SU-DHL-6 (cell line): ENCODE measurements around the gene BOLA1.

Source experiments
- H2AFZ ChIP-seq: fragments of 200-600 bp; sonication (generic); 2 replicates; pipeline ENCODE4 v1.6.1; 2014; ENCODE audit warnings: low read depth, mild to moderate bottlenecking, moderate library complexity, mixed read lengths, antibody characterized with exemption, low read length; ENCODE audit not compliant: severe bottlenecking
- H3F3A ChIP-seq: fragments of 200-600 bp; shearing (Covaris generic); 2 replicates; pipeline ENCODE4 v1.6.0; 2016; ENCODE audit warnings: antibody characterized with exemption, mild to moderate bottlenecking; ENCODE audit not compliant: insufficient read depth
- H3K27ac ChIP-seq: fragments of 200-600 bp; sonication (generic); 2 replicates; pipeline ENCODE4 v1.5.1; 2016; ENCODE audit warnings: low read depth, mild to moderate bottlenecking, low read length, moderate library complexity, mixed read lengths
- H3K27me3 ChIP-seq: fragments of 200-600 bp; sonication (generic), shearing (Covaris generic); 2 replicates; pipeline ENCODE4 v1.6.0; 2014; ENCODE audit warnings: mild to moderate bottlenecking, low read length
- H3K36me3 ChIP-seq: fragments of 200-600 bp; sonication (generic); 2 replicates; pipeline ENCODE4 v1.6.1; 2014; ENCODE audit warnings: mild to moderate bottlenecking, low read length, mixed read lengths
- H3K4me2 ChIP-seq: fragments of 300-600, 200-600 bp; shearing (Covaris generic), sonication (generic); 2 replicates; pipeline ENCODE4 v1.6.0; 2014; ENCODE audit warnings: low read length, low read depth, mild to moderate bottlenecking; ENCODE audit not compliant: poor library complexity, severe bottlenecking
- H3K4me3 ChIP-seq: fragments of 200-600 bp; sonication (generic); 2 replicates; pipeline ENCODE4 v1.5.1; 2014; ENCODE audit warnings: antibody characterized with exemption, low read length, mild to moderate bottlenecking, mixed read lengths; ENCODE audit not compliant: insufficient read depth, poor library complexity, severe bottlenecking
- H3K79me2 ChIP-seq: fragments of 200-600 bp; sonication (generic); 2 replicates; pipeline ENCODE4 v1.6.1; 2014; ENCODE audit warnings: mild to moderate bottlenecking, low read length, moderate library complexity; ENCODE audit not compliant: insufficient read depth
- H3K9ac ChIP-seq: fragments of 200-600 bp; sonication (generic); 2 replicates; pipeline ENCODE4 v1.7.0; 2014; ENCODE audit warnings: mild to moderate bottlenecking, low read length
- H3K9me2 ChIP-seq: fragments of 200-600 bp; sonication (generic); replicated peaks from 2 replicates; pipeline ENCODE4 v1.6.1; 2014; ENCODE audit warnings: low read length; ENCODE audit not compliant: insufficient read depth
- H3K9me3 ChIP-seq: fragments of 200-600 bp; sonication (generic); 2 replicates; pipeline ENCODE4 v1.6.1; 2014; ENCODE audit warnings: low read length, mixed read lengths; ENCODE audit not compliant: insufficient read depth
- H4K20me1 ChIP-seq: fragments of 200-600 bp; sonication (generic); 2 replicates; pipeline ENCODE4 v1.6.1; 2014; ENCODE audit warnings: low read depth, mild to moderate bottlenecking, antibody characterized with exemption, low read length, moderate library complexity, mixed read lengths
- CTCF ChIP-seq: fragments of 200-600 bp; sonication (generic); IDR thresholded peaks from one replicate; pipeline ENCODE4 v1.5.1; 2017; ENCODE audit warnings: antibody characterized with exemption, mild to moderate bottlenecking, low read length, moderate library complexity; ENCODE audit not compliant: insufficient read depth, poor library complexity, severe bottlenecking
- EZH2phosphoT487 ChIP-seq: fragments of 200-600 bp; sonication (generic), shearing (Covaris generic); conservative IDR thresholded peaks from 2 replicates; pipeline ENCODE4 v1.6.1; 2018; ENCODE audit warnings: mild to moderate bottlenecking, antibody characterized with exemption, low read length, moderate library complexity, mixed read lengths

The BOLA1 gene

GRCh38 chr1:149888247-149888998, 10.9 kb upstream of the BOLA1 start:
- H3K79me2 ChIP-seq = no peaks in the 10 kb centered on the region
- TF ChIP-seq EZH2phosphoT487 = no peak
- TF ChIP-seq CTCF = peak; percentile 46
- no peaks in the 10 kb centered on the region for H3K27me3 ChIP-seq
- no peaks in the 10 kb centered on the region for H3K36me3 ChIP-seq
- H3K27ac ChIP-seq = peak overlapping the region; percentile 96
- H3K9me3 ChIP-seq = no peaks in the 10 kb centered on the region
- H3F3A ChIP-seq = peaks cover 52% of the 10 kb centered on the region
- no peaks in the 10 kb centered on the region for H3K9me2 ChIP-seq
- peak overlapping the region; percentile 29 for H3K4me3 ChIP-seq
- H3K9ac ChIP-seq = peak overlapping the region; percentile 48
- H2AFZ ChIP-seq = peak overlapping the region; percentile 70
- H3K4me2 ChIP-seq = peak overlapping the region; percentile 67
- no peaks in the 10 kb centered on the region for H4K20me1 ChIP-seq

DNA sequence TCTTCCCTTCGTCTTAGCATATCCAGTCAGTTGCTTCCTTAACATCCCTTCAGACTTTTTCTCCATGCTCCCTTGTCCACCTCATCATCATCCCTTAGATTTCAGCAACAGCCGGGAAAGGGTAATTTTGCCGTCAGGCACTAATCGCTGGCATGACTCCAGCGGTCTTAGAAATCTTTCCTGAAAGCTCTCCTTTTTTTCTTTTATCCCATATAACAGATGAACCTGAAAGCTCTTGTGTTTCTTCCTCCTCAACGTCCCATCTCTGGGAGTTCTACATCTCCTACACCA, 10.4 kb upstream of the BOLA1 start:
- Histone ChIP-seq H3K9me2 (no peaks in the 10 kb centered on the region), H3F3A (peaks cover 50% of the 10 kb centered on the region), H3K79me2 (no peaks in the 10 kb centered on the region), H4K20me1 (no peaks in the 10 kb centered on the region), H3K36me3 (no peaks in the 10 kb centered on the region), H3K27ac (peak overlapping the region; percentile 96), H3K4me2 (peak overlapping the region; percentile 67), H3K9ac (peak overlapping the region; percentile 48), H3K27me3 (no peaks in the 10 kb centered on the region), H3K4me3 (peak overlapping the region; percentile 29), H3K9me3 (no peaks in the 10 kb centered on the region), H2AFZ (peak overlapping the region; percentile 70)
- TF ChIP-seq CTCF (no peak), EZH2phosphoT487 (no peak)

DNA sequence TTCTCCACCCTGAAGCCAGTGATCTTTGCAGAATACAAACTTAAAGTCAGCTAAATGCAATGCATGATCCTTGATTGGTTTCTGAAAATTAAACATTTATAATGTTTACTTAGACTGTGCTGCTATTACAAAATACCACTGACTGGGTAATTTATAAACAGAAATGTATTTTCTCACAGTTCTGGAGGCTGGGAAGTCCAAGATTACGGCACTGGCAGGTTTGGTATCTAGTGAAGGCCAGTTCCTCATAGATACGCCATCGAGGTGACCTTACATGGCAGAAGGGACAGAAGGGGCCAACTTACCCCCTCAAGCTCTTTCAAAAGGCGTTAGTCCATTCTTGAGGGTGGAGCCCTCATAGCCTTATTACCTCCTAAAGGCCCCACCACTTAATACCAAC, 2.8 kb upstream of the BOLA1 start:
- Histone ChIP-seq H3K27me3 (no peaks in the 10 kb centered on the region), H3K4me3 (no peak overlapping the region), H3K4me2 (no peak overlapping the region), H2AFZ (no peak overlapping the region), H3K9me2 (no peaks in the 10 kb centered on the region), H4K20me1 (no peaks in the 10 kb centered on the region), H3K9me3 (no peaks in the 10 kb centered on the region), H3K9ac (no peak overlapping the region), H3K27ac (no peak overlapping the region), H3K36me3 (no peaks in the 10 kb centered on the region), H3K79me2 (no peaks in the 10 kb centered on the region), H3F3A (no peaks in the 10 kb centered on the region)
- TF ChIP-seq CTCF = no peak
- TF ChIP-seq EZH2phosphoT487 = no peak
